IPS DF 19.7 (cell line): ENCODE data around the gene NOD1.
A peak's percentile ranks its signal among the peaks of the same experiment; 100 is the strongest.
"Not testable (repeated sequence)": the region's sequence is repeated elsewhere in the genome, so short reads cannot be mapped to it uniquely, and the experiment has no call there.

Source experiments
- DNase-seq: peaks from one replicate; pipeline ENCODE4 v3.0.0-alpha.2; 2013; ENCODE audit warnings: low read depth, low spot score

NOD1 gene

GRCh38 chr7:30478349-30479201, at the start of gene NOD1:
TSS of gene NOD1 (minus strand) at chr7:30478784. CDS start at chr7:30456921, 21,863 bp downstream.
- peak; percentile 25 for DNase-seq

- DNase-seq, result not testable (repeated sequence)
These were observed 48.7 kb upstream of the NOD1 start for GRCh38 chr7:30527297-30527696.

DNA sequence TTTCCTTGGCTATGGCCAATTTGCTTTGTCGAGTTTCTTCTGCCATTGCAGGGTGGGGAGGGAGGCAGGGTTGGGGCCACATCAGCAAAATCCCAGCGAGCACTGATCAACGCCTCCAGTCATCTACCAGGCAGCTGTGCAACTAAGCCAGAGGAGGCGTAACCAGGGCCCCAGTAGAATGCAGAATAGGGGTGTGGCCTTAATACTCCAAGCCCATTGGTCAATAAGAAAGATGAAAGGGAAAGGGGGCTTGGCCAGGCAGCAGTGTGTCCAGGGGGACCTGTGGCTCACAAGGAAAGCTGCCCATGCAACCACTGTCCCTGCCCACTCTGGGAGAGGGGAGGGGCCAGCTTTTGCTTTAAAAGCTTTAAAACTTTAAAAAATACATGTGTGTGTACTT, 47.6 kb upstream of the NOD1 start:
- no peak for DNase-seq

- DNase-seq, result no peak
These were observed 46.8 kb upstream of the NOD1 start for GRCh38 chr7:30525429-30525828.

DNA sequence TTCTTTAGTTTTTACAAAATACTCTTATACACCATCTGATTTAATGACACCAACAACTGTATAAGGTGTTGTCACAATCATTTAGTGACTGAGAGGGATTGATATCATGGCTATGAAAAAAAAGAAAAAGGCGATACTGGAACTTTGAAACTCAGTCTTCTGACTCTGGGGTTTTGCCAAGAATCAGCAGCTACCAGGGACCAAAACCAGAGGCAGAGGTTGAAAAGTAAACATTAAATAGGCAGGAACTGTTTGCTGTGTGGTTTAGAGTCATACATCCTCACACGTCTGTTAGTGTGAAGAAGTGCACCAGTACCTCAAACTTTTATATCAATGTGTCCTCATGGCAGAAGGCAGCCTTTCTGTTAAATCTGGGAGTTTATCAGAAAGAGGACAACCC, 46.0 kb upstream of the NOD1 start:
- no peak for DNase-seq

GRCh38 chr7:30523466-30523865, 44.9 kb upstream of the NOD1 start:
- DNase-seq, result no peak

DNA sequence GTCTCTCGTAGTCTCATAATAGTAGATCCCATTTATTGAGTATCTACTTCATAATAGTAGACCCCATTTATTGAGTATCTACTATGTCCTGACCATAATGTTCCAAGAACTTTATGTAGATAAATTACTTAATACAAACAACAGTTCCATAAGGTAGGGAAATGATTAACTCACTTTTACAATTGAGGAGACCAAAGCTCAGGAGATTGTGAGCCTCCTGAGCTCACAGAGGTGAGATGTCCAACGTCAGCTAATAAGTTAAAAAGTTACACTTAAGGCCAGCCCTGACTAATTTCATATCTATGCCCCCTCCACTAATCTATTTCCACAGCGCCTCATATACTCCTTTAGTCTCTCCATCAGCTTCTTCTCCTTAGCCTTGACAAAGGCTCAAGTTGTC, 43.6 kb upstream of the NOD1 start:
- DNase-seq, result no peak

DNA sequence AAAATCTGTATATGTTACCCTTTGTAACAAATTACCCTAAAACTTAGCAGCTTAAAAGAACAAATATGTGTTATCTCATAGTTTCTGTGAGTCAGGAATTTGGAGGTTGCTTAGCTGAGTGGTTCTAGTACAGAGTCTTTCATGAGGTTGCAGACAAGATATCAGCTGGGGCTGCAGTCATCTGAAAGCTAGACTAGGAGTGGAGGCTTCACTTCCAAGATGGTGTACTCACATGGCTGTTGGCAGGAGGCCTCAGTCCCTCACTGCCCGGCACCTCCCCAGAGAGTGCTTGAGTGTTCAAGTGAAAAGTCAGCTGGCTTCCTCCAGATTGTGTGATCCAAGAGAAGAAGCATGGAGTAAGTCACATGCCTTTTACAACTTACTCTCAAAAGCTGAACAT, 42.9 kb upstream of the NOD1 start:
- no peak for DNase-seq

DNA sequence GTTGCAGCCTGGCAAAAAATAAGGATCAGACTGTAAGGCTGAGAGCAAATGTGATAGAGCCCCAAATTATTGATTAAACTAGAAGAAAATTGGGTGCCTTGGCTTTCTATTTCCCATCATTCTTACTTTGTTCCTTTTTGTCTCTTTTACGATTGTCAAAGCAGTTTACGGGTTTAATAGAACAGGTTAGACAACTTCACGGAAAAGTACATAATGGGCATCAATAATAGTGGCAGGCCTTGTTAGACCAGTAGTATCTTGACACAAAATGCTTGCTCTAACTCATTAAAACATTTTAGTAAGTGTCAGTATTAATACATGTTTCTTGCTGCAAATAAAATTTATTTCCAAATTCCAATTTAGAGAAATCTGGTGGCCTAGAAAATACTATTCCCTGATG, 40.5 kb upstream of the NOD1 start:
- DNase-seq, result no peak

GRCh38 chr7:30515761-30516160, 37.2 kb upstream of the NOD1 start:
- no peak for DNase-seq

GRCh38 chr7:30514776-30515175, 36.2 kb upstream of the NOD1 start:
- DNase-seq, result no peak

DNA sequence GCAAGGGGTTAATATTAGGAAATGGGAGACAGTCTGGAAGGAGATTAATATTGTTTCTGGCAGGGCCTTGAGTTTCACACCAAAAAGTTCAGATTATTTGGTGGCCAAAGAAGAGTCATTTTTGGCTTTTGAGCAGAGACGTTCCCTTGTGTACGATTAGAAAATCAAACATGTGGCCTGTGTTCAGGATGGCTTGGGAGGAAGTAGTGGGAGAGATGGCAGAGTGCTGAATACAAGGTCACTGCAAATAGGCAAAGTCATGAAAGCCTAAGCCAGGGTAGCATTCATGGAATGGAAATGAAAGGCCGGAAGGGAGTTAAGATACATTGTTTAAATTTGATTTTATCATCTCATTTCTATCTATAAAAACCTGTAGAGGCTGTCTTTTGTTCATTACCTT, 35.6 kb upstream of the NOD1 start:
- no peak for DNase-seq

GRCh38 chr7:30513762-30514161, 35.2 kb upstream of the NOD1 start:
- DNase-seq, result no peak

DNA sequence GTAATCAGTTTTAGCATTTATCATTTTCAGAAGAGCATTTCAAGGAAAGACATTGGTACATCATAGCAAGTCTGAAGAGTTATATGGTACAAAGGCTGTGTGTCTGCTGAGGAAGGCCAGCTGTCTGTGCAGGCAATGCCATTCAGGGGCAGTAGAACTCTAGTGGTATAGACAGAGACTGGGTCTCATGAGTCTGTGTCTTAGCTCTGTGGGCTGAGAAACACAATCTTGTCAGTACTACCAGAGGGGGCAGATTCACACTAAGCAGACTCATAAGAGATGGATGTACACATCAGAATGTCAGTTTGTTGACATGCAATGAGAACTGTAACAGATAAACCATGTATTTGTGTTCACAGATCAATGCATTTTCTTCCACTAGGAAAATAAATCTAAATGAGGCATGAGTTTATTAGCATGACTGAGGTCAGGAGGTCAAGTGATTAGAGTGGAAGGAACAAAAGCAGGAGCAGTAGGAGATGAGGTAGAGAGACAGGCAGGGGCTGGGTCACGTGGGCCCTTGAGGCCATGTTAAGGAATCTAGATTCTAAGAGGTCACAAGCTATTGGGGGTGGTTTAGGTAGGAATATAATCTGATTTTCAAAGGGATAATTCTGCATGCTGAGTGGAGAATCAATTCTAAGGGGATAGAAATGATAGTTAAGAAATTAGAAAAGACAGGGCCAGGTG, 33.5 kb upstream of the NOD1 start:
- no peak for DNase-seq

GRCh38 chr7:30511494-30511893, 32.9 kb upstream of the NOD1 start:
- DNase-seq, result no peak

DNA sequence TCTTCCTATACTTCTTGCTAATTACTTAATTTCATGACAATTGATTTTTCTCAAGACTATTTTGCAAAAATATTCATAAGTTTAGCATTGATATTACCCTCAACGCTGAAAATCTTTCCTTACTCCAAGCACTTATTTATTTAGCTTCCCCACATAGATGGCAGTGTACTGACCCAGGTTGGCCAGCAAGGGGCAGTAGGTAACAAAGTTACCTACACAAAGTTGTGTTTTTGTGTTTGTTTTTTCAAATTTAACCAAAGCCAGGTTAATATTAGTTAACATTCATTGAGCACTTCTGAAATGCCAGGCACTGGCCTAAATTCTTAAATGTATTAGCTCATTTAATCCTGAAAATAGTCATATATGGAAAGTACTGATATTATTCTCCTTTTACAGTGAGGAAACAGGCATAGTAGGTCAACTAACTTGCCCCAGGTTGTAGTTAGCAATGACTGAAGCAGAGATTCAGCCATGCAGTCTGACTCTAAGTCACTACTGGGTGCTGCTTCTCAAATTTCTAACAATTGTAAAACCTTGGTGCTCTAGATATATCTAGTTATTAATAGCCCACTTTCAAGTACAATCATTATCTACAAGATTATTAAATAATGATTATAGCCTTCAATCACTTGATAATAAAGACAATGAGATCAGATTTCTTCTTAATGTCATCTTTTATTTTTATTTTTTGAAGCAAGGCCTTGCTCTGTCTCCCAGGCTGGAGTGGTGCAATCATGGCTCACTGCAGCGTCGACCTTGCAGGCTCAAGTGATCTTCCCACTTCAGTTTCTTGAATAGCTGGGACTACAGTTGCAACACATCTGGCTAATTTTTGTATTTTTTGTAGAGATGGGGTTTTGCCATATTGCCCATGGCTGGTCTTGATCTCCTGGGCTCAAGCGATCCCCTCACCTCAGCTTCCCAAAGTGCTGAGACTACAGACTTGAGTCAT, 31.8 kb upstream of the NOD1 start:
- no peak for DNase-seq

- not testable (repeated sequence) for DNase-seq
These were observed 30.7 kb upstream of the NOD1 start for GRCh38 chr7:30509171-30509857.

GRCh38 chr7:30507346-30507900, 28.8 kb upstream of the NOD1 start:
- DNase-seq, result not testable (repeated sequence)

GRCh38 chr7:30505174-30505697, 26.7 kb upstream of the NOD1 start:
- no peak for DNase-seq

DNA sequence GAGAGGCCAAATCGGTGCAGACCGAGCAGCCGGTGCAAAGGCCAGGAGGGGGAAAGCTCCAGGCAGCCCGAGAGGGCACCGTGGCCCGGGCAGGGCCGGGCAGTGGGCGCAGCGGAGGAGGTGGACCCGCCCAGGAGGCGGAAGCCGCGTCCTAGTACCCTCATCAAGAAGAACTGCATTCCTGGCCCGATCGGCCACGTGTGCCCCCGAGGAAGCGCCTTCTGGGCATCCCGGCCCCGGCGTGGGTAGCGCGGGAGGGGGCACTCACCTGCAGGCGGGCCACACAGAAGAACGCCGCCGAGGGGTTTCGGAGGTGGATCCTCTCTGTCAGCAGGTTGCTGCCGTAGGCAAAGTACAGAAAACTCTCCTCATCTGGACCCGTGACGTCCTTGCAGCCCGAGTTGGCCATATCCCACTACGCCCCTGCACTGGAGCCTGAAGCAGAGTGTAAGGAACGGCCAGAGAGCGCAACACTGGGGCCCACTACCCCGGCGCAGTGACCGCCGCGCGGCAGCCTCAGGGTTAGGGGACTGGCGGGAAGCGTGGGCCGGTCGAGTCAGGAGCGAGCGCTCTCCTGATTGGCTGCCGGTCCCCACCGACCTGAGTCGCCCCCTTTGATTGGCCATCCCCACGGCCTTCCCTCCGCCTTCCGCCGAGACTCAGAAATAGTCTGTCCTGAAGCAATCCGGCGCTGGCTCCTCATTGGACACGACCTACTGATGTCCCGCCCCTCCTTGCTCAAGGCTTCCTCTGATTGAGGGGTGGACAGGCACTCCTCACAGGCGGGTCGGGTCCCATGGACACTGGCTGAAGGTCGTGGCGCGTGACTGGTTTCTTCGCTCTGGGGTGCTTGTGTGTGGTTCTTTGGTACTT, 26.0 kb upstream of the NOD1 start, which contains the start of gene GGCT:
TSS of gene GGCT (minus strand) at position 529 of the 873 bp plus-strand sequence. CDS start at position 409, 120 bp downstream.
- DNase-seq, result peak; percentile 96
